ENCODE data around the gene LIMD2. TPM values are rescaled to one million over a fixed set of nuclear protein-coding genes. Genes with fewer than 3 reads are reported as not detected.

LIMD2 gene
- 12.9 and 20.0 TPM in 2 replicates for total RNA-seq

GRCh38 chr17:63699638-63700527 is at the start of gene LIMD2:
Gene LIMD2 (minus strand): TSS chr17:63700125. CDS start chr17:63699298, 827 bp downstream.

GRCh38 chr17:63741408-63742173 is 41.7 kb upstream of the LIMD2 start, which contains the start of gene STRADA:
Gene STRADA (minus strand): TSS chr17:63741799. CDS start chr17:63728369, 13,430 bp downstream.

Other genes starting within 250 kb of the LIMD2 start
- gene ACE, start 223.1 kb downstream of the LIMD2 start, total RNA-seq, result 29.1 and 41.6 TPM in 2 replicates
- gene KCNH6, start 176.8 kb downstream of the LIMD2 start, total RNA-seq, result not detected in 2 replicates
- gene DCAF7, start 149.6 kb downstream of the LIMD2 start, total RNA-seq, result 49.9 and 58.2 TPM in 2 replicates
- gene TACO1, start 99.2 kb downstream of the LIMD2 start, total RNA-seq, result 25.8 and 29.8 TPM in 2 replicates
- gene MAP3K3, start 77.7 kb downstream of the LIMD2 start, total RNA-seq, result 82.7 and 108 TPM in 2 replicates
- 41.9 and 42.3 TPM in 2 replicates for gene STRADA, start 41.7 kb upstream of the LIMD2 start, total RNA-seq
- 108 and 133 TPM in 2 replicates for gene CCDC47, start 73.5 kb upstream of the LIMD2 start, total RNA-seq
- gene DDX42, start 74.0 kb upstream of the LIMD2 start, total RNA-seq, result 122 and 130 TPM in 2 replicates
- gene PSMC5, start 127.3 kb upstream of the LIMD2 start, total RNA-seq, result 80.9 and 93.4 TPM in 2 replicates
- gene FTSJ3, start 127.5 kb upstream of the LIMD2 start, total RNA-seq, result 51.0 and 64.9 TPM in 2 replicates
- gene SMARCD2, start 142.6 kb upstream of the LIMD2 start, total RNA-seq, result 46.5 and 71.5 TPM in 2 replicates
- gene CSH2, start 173.6 kb upstream of the LIMD2 start, total RNA-seq, result not detected in 2 replicates
- not detected in 2 replicates for gene GH2, start 181.8 kb upstream of the LIMD2 start, total RNA-seq
- not detected in 2 replicates for gene CSH1, start 196.4 kb upstream of the LIMD2 start, total RNA-seq
- gene CSHL1, start 211.1 kb upstream of the LIMD2 start, total RNA-seq, result not detected in 2 replicates
- gene GH1, start 218.7 kb upstream of the LIMD2 start, total RNA-seq, result not detected in 2 replicates
- gene CD79B, start 232.2 kb upstream of the LIMD2 start, total RNA-seq, result 1.3 and 1.5 TPM in 2 replicates

Data from thoracic aorta endothelial cell (primary cell).